OCI-M1 (cell line): Measurements from ENCODE around the gene MAD1L1.
"Not testable (repeated sequence)": the region's sequence is repeated elsewhere in the genome, so short reads cannot be mapped to it uniquely, and the experiment has no call there.

Source experiments
- DNase-seq: peaks from one replicate; lab custom pipeline; 2025; lab: John Stamatoyannopoulos, UW

The MAD1L1 gene

GRCh38 chr7:2000746-2001321 lies 231.9 kb downstream of the MAD1L1 start:
- DNase-seq: no peak

- no peak for DNase-seq
Measured at GRCh38 chr7:2000153-2000687, 232.5 kb downstream of the MAD1L1 start.

GRCh38 chr7:1999278-1999984 lies 233.3 kb downstream of the MAD1L1 start:
- DNase-seq: no peak

GRCh38 chr7:1998146-1998545 lies 234.6 kb downstream of the MAD1L1 start:
- no peak for DNase-seq

- no peak for DNase-seq
Measured at GRCh38 chr7:1997537-1998076, 235.1 kb downstream of the MAD1L1 start.

- DNase-seq: no peak
Measured at GRCh38 chr7:1996816-1997215, 235.9 kb downstream of the MAD1L1 start.

GRCh38 chr7:1995911-1996420 lies 236.8 kb downstream of the MAD1L1 start:
- DNase-seq: not testable (repeated sequence)

- DNase-seq: no peak
Measured at GRCh38 chr7:1995426-1995825, 237.3 kb downstream of the MAD1L1 start.

- DNase-seq: no peak
Measured at GRCh38 chr7:1994931-1995330, 237.8 kb downstream of the MAD1L1 start.

- DNase-seq: no peak
Measured at GRCh38 chr7:1993776-1994740, 238.7 kb downstream of the MAD1L1 start.

- no peak for DNase-seq
Measured at GRCh38 chr7:1993031-1993695, 239.6 kb downstream of the MAD1L1 start.

GRCh38 chr7:1992554-1992953 lies 240.2 kb downstream of the MAD1L1 start:
- DNase-seq: no peak

- no peak for DNase-seq
Measured at GRCh38 chr7:1990001-1990670, 242.6 kb downstream of the MAD1L1 start.

GRCh38 chr7:1989049-1989860 lies 243.5 kb downstream of the MAD1L1 start:
- DNase-seq: no peak

GRCh38 chr7:1988533-1988930 lies 244.2 kb downstream of the MAD1L1 start:
- DNase-seq: no peak

GRCh38 chr7:1987591-1988532 lies 244.9 kb downstream of the MAD1L1 start:
- no peak for DNase-seq

- DNase-seq: no peak
Measured at GRCh38 chr7:1987084-1987535, 245.6 kb downstream of the MAD1L1 start.

- no peak for DNase-seq
Measured at GRCh38 chr7:1986366-1987083, 246.2 kb downstream of the MAD1L1 start.
